OCI-LY1 (cell line): ENCODE results near the gene TEDC1.

Experiments used
- H2AFZ ChIP-seq: fragments of 200-600 bp; sonication (generic), shearing (Covaris generic); 2 replicates; pipeline ENCODE4 v1.6.0; 2014; ENCODE audit warnings: antibody characterized with exemption, mild to moderate bottlenecking, low read length
- H3F3A ChIP-seq: fragments of 200-600 bp; sonication (generic), shearing (Covaris generic); 2 replicates; pipeline ENCODE4 v1.6.0; 2014; ENCODE audit warnings: mild to moderate bottlenecking, antibody characterized with exemption, low read length, moderate library complexity; ENCODE audit not compliant: insufficient read depth
- H3K27ac ChIP-seq: fragments of 200-600 bp; sonication (generic); 2 replicates; pipeline ENCODE4 v1.5.1; 2014; ENCODE audit warnings: low read length, mixed run types, mild to moderate bottlenecking, low read depth; ENCODE audit not compliant: poor library complexity, severe bottlenecking
- H3K27me3 ChIP-seq: fragments of 200-600 bp; sonication (generic); 2 replicates; pipeline ENCODE4 v1.6.0; 2014; ENCODE audit warnings: antibody characterized with exemption, mild to moderate bottlenecking, low read length, moderate library complexity; ENCODE audit not compliant: insufficient read depth
- H3K36me3 ChIP-seq: fragments of 200-600 bp; sonication (generic); 2 replicates; pipeline ENCODE4 v1.6.1; 2014; ENCODE audit warnings: mild to moderate bottlenecking, antibody characterized with exemption, low read length, moderate library complexity, mixed read lengths; ENCODE audit not compliant: insufficient read depth
- H3K4me1 ChIP-seq: fragments of 200-600 bp; sonication (generic); 2 replicates; pipeline ENCODE4 v1.5.1; 2014; ENCODE audit warnings: mild to moderate bottlenecking, low read length, moderate library complexity; ENCODE audit not compliant: insufficient read depth, severe bottlenecking
- H3K4me2 ChIP-seq: fragments of 200-600 bp; sonication (generic), shearing (Covaris generic); 2 replicates; pipeline ENCODE4 v1.6.1; 2014; ENCODE audit warnings: low read length
- H3K4me3 ChIP-seq: fragments of 200-600 bp; sonication (generic); 2 replicates; pipeline ENCODE4 v1.5.1; 2014; ENCODE audit warnings: low read length, low read depth, mild to moderate bottlenecking, mixed read lengths; ENCODE audit not compliant: poor library complexity, severe bottlenecking
- H3K79me2 ChIP-seq: fragments of 200-600 bp; shearing (Covaris generic); 2 replicates; pipeline ENCODE4 v1.6.1; 2016; ENCODE audit warnings: mixed run types, low read length, mixed read lengths; ENCODE audit not compliant: insufficient read depth
- H3K9ac ChIP-seq: fragments of 200-600 bp; sonication (generic), shearing (Covaris generic); 2 replicates; pipeline ENCODE4 v1.6.1; 2014; ENCODE audit warnings: mild to moderate bottlenecking, low read length, mixed read lengths
- H3K9me2 ChIP-seq: fragments of 200-600 bp; sonication (generic), shearing (Covaris generic); 2 replicates; pipeline ENCODE4 v1.6.1; 2014; ENCODE audit warnings: low read depth, mild to moderate bottlenecking, low read length, mixed read lengths
- H3K9me3 ChIP-seq: fragments of 200-600 bp; shearing (Covaris generic); 2 replicates; pipeline ENCODE4 v1.6.1; 2014; ENCODE audit warnings: low read length, mixed read lengths
- H4K20me1 ChIP-seq: fragments of 200-600 bp; sonication (generic), shearing (Covaris generic); 2 replicates; pipeline ENCODE4 v1.6.0; 2016; ENCODE audit warnings: mild to moderate bottlenecking, low read length; ENCODE audit not compliant: insufficient read depth
- CTCF ChIP-seq: fragments of 200-600 bp; sonication (generic), shearing (Covaris generic); IDR thresholded peaks from 2 replicates; pipeline ENCODE4 v1.5.1; 2017; ENCODE audit warnings: mild to moderate bottlenecking, antibody characterized with exemption, low read length, moderate library complexity, mixed read lengths
- EZH2 ChIP-seq: fragments of 200-600 bp; sonication (generic), shearing (Covaris generic); IDR thresholded peaks from 2 replicates; pipeline ENCODE4 v1.8.0; 2017; ENCODE audit warnings: borderline replicate concordance, mixed run types, mild to moderate bottlenecking, antibody characterized with exemption, low read length, moderate library complexity, mixed read lengths

TEDC1 gene

GRCh38 chr14:105499256-105500035 lies 8.4 kb downstream of the TEDC1 start:
- Histone ChIP-seq H3F3A (no peaks in the 10 kb centered on the region), H3K4me3 (no peak overlapping the region), H3K36me3 (peaks cover 10% of the 10 kb centered on the region), H3K4me1 (no peaks in the 10 kb centered on the region), H3K9me2 (no peaks in the 10 kb centered on the region), H4K20me1 (no peaks in the 10 kb centered on the region), H3K9ac (no peak overlapping the region), H3K9me3 (no peaks in the 10 kb centered on the region), H3K27me3 (0 out of 2 replicates have a peak, but pooled peaks cover 5% of the 10 kb centered on the region), H3K27ac (no peak overlapping the region), H3K4me2 (no peak overlapping the region), H2AFZ (no peak overlapping the region), H3K79me2 (no peaks in the 10 kb centered on the region)
- no peak for TF ChIP-seq EZH2
- no peak for TF ChIP-seq CTCF

GRCh38 chr14:105500036-105500725 lies 9.1 kb downstream of the TEDC1 start:
- no peak overlapping the region for H3K4me2 ChIP-seq
- H3K27ac ChIP-seq, result no peak overlapping the region
- H3K4me1 ChIP-seq, result no peaks in the 10 kb centered on the region
- no peaks in the 10 kb centered on the region for H4K20me1 ChIP-seq
- no peaks in the 10 kb centered on the region for H3K9me2 ChIP-seq
- H3K36me3 ChIP-seq, result peaks cover 10% of the 10 kb centered on the region
- no peaks in the 10 kb centered on the region for H3K79me2 ChIP-seq
- H3K9me3 ChIP-seq, result no peaks in the 10 kb centered on the region
- TF ChIP-seq CTCF (no peak), EZH2 (no peak)
- H3K9ac ChIP-seq, result no peak overlapping the region
- no peaks in the 10 kb centered on the region for H3F3A ChIP-seq
- 0 out of 2 replicates have a peak, but pooled peaks cover 5% of the 10 kb centered on the region for H3K27me3 ChIP-seq
- no peak overlapping the region for H2AFZ ChIP-seq
- no peak overlapping the region for H3K4me3 ChIP-seq

- H3K9ac ChIP-seq, result no peak overlapping the region
- 0 out of 2 replicates have a peak, but pooled peaks cover 5% of the 10 kb centered on the region for H3K27me3 ChIP-seq
- no peak overlapping the region for H3K4me3 ChIP-seq
- peaks cover 10% of the 10 kb centered on the region for H3K36me3 ChIP-seq
- H3F3A ChIP-seq, result no peaks in the 10 kb centered on the region
- H3K27ac ChIP-seq, result no peak overlapping the region
- H3K9me2 ChIP-seq, result no peaks in the 10 kb centered on the region
- no peak overlapping the region for H2AFZ ChIP-seq
- H3K9me3 ChIP-seq, result no peaks in the 10 kb centered on the region
- no peak for TF ChIP-seq CTCF
- no peak for TF ChIP-seq EZH2
- H3K4me2 ChIP-seq, result no peak overlapping the region
- H3K4me1 ChIP-seq, result no peaks in the 10 kb centered on the region
- H4K20me1 ChIP-seq, result no peaks in the 10 kb centered on the region
- no peaks in the 10 kb centered on the region for H3K79me2 ChIP-seq
Measured at GRCh38 chr14:105500726-105501101, 9.7 kb downstream of the TEDC1 start.
